GM12875 (cell line): Measurements from ENCODE around the gene DUOXA1.

Experiments used
- H3K4me3 ChIP-seq: one replicate; pipeline ENCODE4 v1.5.1; 2011; ENCODE audit warnings: low read depth, low read length, control low read depth
- TF ChIP-seq, protein P1 (sequence below): IDR thresholded peaks from 2 replicates; pipeline ENCODE4 v1.5.1; 2011; ENCODE audit warnings: low read depth, mild to moderate bottlenecking, control low read depth, inconsistent platforms, low read length, moderate library complexity, borderline replicate concordance; ENCODE audit not compliant: insufficient read depth

DUOXA1 gene

DNA sequence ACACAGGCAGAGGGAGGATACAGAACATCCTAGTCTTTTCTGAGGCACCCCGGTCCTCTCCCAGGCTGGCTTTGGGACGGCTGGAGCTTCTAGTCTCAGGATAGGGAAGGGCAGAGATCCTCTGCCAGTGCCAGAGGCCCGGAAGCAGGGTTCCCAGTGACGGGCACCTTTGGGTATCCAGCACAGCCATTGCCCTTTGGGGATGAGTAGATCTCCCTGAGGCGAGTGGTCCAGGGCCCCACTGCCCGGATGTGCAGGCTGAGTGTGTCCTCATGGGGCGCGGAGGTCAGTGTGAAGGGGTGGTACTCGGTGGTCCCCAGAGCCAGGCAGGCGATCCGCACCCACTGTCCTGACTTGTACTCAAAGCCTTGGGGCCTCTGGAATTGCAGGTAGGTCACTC, 34.0 kb downstream of the DUOXA1 start:
- no peak overlapping the region for H3K4me3 ChIP-seq
- TF ChIP-seq, protein P1, sequence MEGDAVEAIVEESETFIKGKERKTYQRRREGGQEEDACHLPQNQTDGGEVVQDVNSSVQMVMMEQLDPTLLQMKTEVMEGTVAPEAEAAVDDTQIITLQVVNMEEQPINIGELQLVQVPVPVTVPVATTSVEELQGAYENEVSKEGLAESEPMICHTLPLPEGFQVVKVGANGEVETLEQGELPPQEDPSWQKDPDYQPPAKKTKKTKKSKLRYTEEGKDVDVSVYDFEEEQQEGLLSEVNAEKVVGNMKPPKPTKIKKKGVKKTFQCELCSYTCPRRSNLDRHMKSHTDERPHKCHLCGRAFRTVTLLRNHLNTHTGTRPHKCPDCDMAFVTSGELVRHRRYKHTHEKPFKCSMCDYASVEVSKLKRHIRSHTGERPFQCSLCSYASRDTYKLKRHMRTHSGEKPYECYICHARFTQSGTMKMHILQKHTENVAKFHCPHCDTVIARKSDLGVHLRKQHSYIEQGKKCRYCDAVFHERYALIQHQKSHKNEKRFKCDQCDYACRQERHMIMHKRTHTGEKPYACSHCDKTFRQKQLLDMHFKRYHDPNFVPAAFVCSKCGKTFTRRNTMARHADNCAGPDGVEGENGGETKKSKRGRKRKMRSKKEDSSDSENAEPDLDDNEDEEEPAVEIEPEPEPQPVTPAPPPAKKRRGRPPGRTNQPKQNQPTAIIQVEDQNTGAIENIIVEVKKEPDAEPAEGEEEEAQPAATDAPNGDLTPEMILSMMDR, result no peak

DNA sequence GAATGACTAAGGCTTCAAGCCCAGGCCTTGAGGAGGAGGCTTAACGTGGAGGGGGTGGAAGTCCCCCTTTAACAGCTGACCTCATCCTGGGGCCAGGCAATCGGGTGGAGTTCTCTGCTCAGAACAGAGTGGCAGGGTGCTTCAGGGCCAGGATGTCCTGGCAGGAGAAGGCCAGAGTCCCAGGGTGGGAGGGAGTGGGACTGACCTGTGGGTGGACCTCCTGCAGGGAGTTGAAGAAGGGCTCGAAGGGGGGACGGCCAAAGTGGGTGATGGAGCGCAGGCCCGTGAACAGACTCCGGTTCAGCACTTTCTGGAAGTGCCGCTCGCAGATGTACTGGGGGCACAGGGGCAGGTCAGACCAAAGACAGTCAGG, 35.3 kb downstream of the DUOXA1 start:
- TF ChIP-seq, protein P1, result no peak

DNA sequence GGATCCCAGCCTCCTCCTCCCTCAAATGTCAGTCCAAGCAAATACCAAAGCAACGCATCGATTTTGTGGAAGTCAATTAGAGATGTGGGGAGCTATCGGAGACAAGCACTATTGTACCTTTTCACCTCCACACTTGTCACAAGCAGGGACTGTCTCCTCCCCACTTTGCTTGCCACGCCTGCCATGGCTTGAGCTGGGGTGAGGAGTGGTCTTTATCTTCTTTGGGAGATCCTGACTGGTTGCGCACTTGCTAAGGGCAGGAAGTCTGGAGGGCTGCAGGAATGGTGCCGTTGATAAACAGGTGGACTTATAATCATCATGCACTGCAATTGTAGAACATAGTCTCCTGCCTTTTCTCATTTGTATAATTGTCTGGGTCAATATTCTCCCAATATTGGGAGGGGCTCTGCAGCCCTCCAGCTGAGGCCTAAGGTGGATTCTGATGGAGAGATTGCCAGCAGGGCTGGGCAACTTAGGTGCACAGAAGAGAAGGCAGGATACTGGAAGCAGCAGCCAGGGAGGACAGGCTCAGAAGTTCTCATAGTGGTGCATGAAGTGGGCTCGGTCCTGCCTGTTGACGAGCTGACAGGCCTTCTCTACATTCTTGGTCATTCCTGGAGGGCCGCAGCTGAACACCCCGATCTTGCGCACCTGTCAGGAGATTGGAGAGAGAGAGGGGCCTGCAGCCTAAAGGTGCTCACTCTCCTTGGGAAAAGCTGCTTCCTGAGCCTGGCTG, 35.9 kb downstream of the DUOXA1 start:
- no peak overlapping the region for H3K4me3 ChIP-seq
- TF ChIP-seq, protein P1, result no peak

More for the DNA sequence above, 35.3 kb downstream of the DUOXA1 start:
- H3K4me3 ChIP-seq, result no peak overlapping the region

DNA sequence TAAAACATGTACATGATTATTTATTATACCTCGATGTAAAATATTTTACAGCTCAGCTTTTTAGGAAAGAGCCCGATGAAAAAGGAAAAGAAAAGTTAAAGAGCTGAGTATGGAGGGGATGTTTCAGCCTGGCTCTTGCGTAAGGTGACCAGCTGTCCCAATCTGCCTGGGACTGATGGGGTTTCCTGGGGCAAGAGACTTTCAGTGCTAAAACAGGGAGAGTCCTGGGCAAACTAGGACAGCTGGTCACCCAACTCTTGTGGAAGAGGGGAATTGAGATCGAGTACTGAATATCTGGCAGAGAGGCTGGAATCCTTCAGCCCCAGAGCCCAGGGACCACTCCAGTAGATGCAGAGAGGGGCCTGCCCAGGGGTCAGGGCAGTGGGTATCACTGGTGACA, 36.7 kb downstream of the DUOXA1 start:
- H3K4me3 ChIP-seq, result no peak overlapping the region
- TF ChIP-seq, protein P1, result no peak

DNA sequence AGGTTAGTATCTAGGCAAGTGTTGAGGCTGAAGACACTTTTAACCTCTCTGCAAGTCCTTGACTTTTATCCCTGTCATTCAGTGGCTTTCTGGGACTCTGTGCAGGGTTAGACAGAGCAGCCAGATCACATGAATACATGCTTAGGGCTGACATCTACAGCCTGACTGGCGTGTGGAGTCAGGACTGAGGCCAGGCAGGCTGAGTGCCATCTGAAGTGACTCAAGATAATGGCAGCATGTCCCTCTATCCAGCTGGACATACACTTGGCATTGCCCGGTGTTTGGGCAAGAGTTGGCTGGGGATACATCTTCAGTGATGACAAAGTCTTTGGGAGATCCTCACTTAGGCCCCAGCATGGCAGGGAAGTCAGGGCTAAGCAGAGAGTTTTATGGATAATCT, 38.1 kb downstream of the DUOXA1 start:
- TF ChIP-seq, protein P1, result no peak
- no peak overlapping the region for H3K4me3 ChIP-seq

DNA sequence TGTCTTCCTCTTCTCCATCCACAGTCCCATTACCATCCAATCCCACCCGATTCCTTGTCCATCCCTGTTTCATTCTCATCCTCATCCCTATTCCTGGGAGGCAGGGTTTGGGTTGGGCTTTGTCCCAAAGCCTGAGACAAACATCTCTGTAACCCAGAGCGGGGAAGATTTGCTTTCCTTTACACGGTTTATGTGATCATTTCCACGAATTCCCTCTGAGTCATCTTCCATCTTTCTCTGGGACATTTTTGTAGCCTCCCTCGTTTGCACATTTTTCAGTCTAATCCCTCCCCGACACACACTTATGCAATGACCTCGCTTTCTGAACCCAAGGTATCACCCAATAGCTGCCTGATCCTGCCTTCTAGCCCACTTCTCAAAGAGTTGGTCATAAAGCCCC, 38.5 kb downstream of the DUOXA1 start:
- TF ChIP-seq, protein P1, result no peak
- H3K4me3 ChIP-seq, result no peak overlapping the region

DNA sequence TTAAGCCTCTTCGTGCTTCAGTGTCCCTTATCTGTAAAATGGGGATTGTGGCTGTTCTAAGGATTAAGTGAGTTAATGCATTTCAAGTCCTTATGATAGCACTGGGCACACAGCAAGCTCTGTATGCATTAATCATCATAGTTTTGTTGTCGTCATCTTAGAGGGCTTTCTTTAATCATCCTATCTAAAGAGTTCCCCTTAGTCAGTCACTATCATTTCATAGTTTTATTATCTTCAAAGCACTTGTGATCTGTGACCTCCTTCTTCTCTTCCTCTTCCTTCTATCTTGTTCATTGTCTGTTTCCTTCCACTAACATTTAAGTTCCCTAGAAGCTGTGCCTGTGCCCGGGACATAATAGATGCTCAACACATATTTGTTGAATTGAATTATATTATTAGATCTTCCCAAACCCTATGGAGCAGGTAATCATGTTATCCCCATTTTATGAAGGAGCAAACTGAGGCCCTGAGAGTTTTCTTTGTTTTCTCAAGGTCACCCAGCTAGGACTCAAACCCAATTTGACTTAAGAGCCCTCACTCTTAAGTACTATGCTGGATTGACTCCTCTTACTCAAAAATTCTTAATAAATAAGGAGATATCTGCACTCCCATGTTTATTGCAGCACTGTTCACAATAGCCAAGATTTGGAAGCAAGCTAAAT, 39.8 kb downstream of the DUOXA1 start:
- TF ChIP-seq, protein P1, result no peak
- no peak overlapping the region for H3K4me3 ChIP-seq
